GM19452 (cell line): ENCODE data around the gene ZAP70.

ENCODE experiments used
- ATAC-seq: cut with Tn5 transposase; IDR thresholded peaks from one replicate; pipeline ENCODE4 v1.9.1; 2021; ENCODE audit not compliant: unreplicated experiment

Gene ZAP70

GRCh38 chr2:97775074-97775473 lies 61.7 kb downstream of the ZAP70 start:
- no peak for ATAC-seq

DNA sequence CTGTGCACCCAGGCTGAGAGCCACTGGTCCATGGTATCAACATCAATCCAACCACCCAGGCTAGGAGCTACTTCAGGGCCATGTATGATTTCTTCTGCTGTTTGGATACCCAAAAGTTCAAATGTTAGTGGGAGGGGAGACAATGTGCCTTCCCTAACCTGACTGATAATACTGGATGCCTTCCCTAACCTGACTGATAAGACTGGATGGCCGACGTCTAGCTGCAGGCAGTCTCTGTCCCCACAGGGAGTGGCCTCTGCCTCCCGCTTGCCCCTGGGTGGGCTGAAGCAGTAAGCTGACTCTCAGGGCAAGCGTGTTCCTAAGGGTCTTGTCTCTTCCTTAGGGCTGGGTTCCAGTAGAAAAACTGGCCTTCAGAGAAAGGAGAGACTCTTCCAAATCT lies 65.8 kb downstream of the ZAP70 start:
- no peak for ATAC-seq

DNA sequence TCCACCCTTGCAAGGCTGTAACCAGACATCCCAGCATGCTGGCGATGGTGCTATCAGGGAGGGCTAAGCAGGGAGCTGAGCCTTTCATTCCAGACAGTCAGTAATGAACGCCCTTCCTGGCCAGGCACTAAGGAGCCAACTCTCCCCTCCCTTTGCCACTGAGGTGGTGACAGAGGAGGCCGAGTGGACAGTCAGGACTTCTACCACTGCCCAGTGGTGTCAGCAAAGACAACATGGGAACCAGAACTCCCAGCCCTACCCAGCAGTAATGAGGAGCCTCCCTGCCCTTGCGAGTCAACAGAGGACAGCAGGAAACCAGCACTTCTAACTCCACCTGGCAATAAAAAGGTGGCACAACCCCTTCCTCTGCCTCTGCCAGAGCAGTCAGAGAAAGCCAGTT lies 68.6 kb downstream of the ZAP70 start:
- ATAC-seq = no peak

DNA sequence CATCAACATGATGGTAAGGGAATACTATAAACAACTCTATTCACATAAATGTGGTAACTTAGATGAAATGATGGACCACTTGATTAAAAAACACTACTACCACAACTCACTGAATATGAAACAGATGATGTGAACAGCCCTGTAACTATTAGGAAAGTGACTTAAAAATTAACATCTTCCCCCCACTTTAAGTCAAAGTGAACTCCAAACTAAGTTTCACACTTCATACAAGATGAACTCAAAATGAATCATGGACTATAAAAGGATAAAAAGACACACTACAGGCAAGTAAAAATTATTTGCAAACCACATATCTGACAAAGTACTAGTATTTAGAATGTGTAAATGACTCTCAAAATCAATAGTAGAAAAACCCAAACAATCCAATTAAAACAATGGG lies 71.6 kb downstream of the ZAP70 start:
- no peak for ATAC-seq

GRCh38 chr2:97785818-97786217 lies 72.4 kb downstream of the ZAP70 start:
- no peak for ATAC-seq

GRCh38 chr2:97788986-97789644 lies 75.7 kb downstream of the ZAP70 start:
- ATAC-seq = no peak
